HG03097 (cell line): ENCODE data around the gene ICOS.
A peak's percentile ranks its signal among the peaks of the same experiment; 100 is the strongest.
"Not testable (repeated sequence)": the region's sequence is repeated elsewhere in the genome, so short reads cannot be mapped to it uniquely, and the experiment has no call there.

Experiments used
- ATAC-seq: cut with Tn5 transposase; IDR thresholded peaks from one replicate; pipeline ENCODE4 v1.9.1; 2021; ENCODE audit not compliant: unreplicated experiment, low FRiP score

Gene ICOS

GRCh38 chr2:203972066-203972465 lies 35.5 kb downstream of the ICOS start:
- ATAC-seq, result peak; percentile 78

GRCh38 chr2:203973000-203973399 lies 36.4 kb downstream of the ICOS start:
- ATAC-seq, result peak; percentile 77

GRCh38 chr2:203973676-203974075 lies 37.1 kb downstream of the ICOS start:
- no peak for ATAC-seq

GRCh38 chr2:203975912-203976311 lies 39.3 kb downstream of the ICOS start:
- no peak for ATAC-seq

- ATAC-seq, result no peak
Observed at GRCh38 chr2:203982276-203982675, 45.7 kb downstream of the ICOS start.

GRCh38 chr2:203983064-203983715 lies 46.6 kb downstream of the ICOS start:
- ATAC-seq, result no peak

GRCh38 chr2:203985978-203986377 lies 49.4 kb downstream of the ICOS start:
- ATAC-seq, result not testable (repeated sequence)

- ATAC-seq, result no peak
Observed at GRCh38 chr2:203987959-203988358, 51.4 kb downstream of the ICOS start.

GRCh38 chr2:203988500-203989260 lies 52.1 kb downstream of the ICOS start:
- ATAC-seq, result no peak

GRCh38 chr2:203989521-203989920 lies 53.0 kb downstream of the ICOS start:
- ATAC-seq, result no peak

GRCh38 chr2:203992509-203992908 lies 55.9 kb downstream of the ICOS start:
- ATAC-seq, result no peak

- ATAC-seq, result no peak
Observed at GRCh38 chr2:203993011-203993410, 56.4 kb downstream of the ICOS start.

- ATAC-seq, result no peak
Observed at GRCh38 chr2:203993560-203993959, 57.0 kb downstream of the ICOS start.

GRCh38 chr2:203994735-203995134 lies 58.2 kb downstream of the ICOS start:
- ATAC-seq, result peak; percentile 66

- no peak for ATAC-seq
Observed at GRCh38 chr2:203996692-203997091, 60.1 kb downstream of the ICOS start.

- peak; percentile 68 for ATAC-seq
Observed at GRCh38 chr2:203997481-203997880, 60.9 kb downstream of the ICOS start.

- no peak for ATAC-seq
Observed at GRCh38 chr2:203997980-203998809, 61.6 kb downstream of the ICOS start.

GRCh38 chr2:203999835-204000234 lies 63.3 kb downstream of the ICOS start:
- no peak for ATAC-seq

GRCh38 chr2:204000446-204000845 lies 63.9 kb downstream of the ICOS start:
- no peak for ATAC-seq

GRCh38 chr2:204003276-204003990 lies 66.9 kb downstream of the ICOS start:
- no peak for ATAC-seq

- no peak for ATAC-seq
Observed at GRCh38 chr2:204004912-204005311, 68.3 kb downstream of the ICOS start.
